Esophagus muscularis mucosa (tissue), 4 donors: ENCODE results near the gene SDF2L1.

Source experiments
- EP300 ChIP-seq: sonication (generic); formaldehyde crosslinking; IDR thresholded peaks from one replicate; pipeline ENCODE4 v1.6.1; 2017; ENCODE audit warnings: antibody characterized with exemption
- POLR2A ChIP-seq: fragments of 450-650 bp; IDR thresholded peaks from one replicate; pipeline ENCODE4 v1.6.1; 2017; ENCODE audit warnings: antibody characterized with exemption, moderate library complexity, mild to moderate bottlenecking, low read depth
- POLR2AphosphoS5 ChIP-seq, 2 donors: sonication (generic); formaldehyde crosslinking; IDR thresholded peaks; one replicate each; pipeline ENCODE4 v1.6.1; 2017; ENCODE audit warnings: antibody characterized with exemption in 2 of 2
- TF ChIP-seq, protein P1 (sequence below), 3 experiments: fragments of 200-600 bp in 2 of 3; fragments of 450-650 bp in 1 of 3; sonication (generic) in 2 of 3; IDR thresholded peaks; one replicate each; pipeline ENCODE4 v1.5.1; 2017 to 2019; ENCODE audit warnings: antibody characterized with exemption in 3 of 3, mild to moderate bottlenecking in 2 of 3, moderate library complexity in 1 of 3

DNA sequence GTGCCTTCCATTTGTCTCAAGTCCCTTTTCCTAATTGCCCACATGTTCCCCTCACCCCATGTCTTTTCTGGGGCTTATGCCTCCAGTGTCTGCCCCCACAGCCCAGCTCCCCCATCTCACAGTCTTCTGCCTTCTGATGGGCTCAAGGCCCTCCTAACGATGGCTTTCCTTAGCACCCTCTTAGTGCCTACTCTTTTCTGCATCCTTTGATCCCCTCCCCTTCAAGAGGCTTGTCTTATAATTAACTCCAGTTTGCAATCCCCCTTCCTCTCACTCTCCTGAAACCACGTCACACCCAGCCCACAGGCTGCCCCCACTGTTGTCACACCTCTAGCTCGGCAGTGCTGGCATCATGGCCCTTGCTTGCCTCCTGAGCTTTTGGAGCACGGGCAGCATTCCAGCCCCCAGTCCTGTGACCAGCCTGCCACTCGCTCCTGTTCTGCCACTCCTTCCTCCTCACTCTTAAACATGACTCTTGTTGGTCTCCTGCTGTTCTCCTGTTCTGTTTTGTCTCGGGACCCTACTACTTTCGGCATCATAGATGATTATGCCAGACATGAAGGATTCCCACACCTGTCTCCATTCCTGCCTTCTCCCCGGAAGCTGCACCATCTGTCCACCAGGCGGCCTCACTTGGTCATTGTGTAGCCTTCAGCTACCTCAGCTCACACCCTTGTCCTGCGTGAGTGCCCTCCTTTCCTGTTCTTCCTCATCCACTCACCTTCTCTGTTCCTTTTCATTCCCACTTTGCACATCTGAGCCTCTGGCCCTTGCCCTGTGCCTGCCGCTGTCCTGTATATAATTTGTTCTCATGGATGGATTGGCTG, 48.5 kb upstream of the SDF2L1 start:
- TF ChIP-seq, protein P1, sequence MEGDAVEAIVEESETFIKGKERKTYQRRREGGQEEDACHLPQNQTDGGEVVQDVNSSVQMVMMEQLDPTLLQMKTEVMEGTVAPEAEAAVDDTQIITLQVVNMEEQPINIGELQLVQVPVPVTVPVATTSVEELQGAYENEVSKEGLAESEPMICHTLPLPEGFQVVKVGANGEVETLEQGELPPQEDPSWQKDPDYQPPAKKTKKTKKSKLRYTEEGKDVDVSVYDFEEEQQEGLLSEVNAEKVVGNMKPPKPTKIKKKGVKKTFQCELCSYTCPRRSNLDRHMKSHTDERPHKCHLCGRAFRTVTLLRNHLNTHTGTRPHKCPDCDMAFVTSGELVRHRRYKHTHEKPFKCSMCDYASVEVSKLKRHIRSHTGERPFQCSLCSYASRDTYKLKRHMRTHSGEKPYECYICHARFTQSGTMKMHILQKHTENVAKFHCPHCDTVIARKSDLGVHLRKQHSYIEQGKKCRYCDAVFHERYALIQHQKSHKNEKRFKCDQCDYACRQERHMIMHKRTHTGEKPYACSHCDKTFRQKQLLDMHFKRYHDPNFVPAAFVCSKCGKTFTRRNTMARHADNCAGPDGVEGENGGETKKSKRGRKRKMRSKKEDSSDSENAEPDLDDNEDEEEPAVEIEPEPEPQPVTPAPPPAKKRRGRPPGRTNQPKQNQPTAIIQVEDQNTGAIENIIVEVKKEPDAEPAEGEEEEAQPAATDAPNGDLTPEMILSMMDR (IDR thresholded peaks at IDR 0.05): peak in 1 of 3 experiments; percentile 16
- TF ChIP-seq POLR2A (no peak), POLR2AphosphoS5 (IDR thresholded peaks at IDR 0.05) (no peak), EP300 (no peak)
